HEK293 (cell line): ENCODE measurements around the gene GREM1.

Source experiments
- CTCF ChIA-PET: fragments of 350-600 bp; formaldehyde crosslinking; extraction: SDS; loops from one replicate; lab custom pipeline; 2021; ENCODE audit warnings: antibody characterized with exemption; lab: Yijun Ruan, JAX
- POLR2A ChIA-PET: fragments of 300-600 bp; formaldehyde crosslinking; extraction: SDS; loops from one replicate; lab custom pipeline; 2020; ENCODE audit warnings: antibody characterized with exemption, inconsistent platforms; lab: Yijun Ruan, JAX
- H3K27ac ChIP-seq: fragments of 200-500 bp; sonication (Bioruptor generic); 2 replicates; pipeline ENCODE4 v1.5.1; 2014; ENCODE audit warnings: low read depth, low read length, control low read depth, inconsistent platforms; ENCODE audit errors: extremely low read depth
- H3K36me3 ChIP-seq, 2 experiments: fragments of 200-500 bp in 1 of 2; sonication (Bioruptor generic) in 1 of 2; 1 replicate in 1 of 2; 2 replicates in 1 of 2; pipeline ENCODE4 v1.5.1; 2014 to 2017; ENCODE audit warnings: inconsistent platforms in 2 of 2, low read length in 2 of 2; ENCODE audit not compliant: control insufficient read depth in 2 of 2, insufficient read depth in 1 of 2
- H3K4me1 ChIP-seq: fragments of 200-500 bp; sonication (Bioruptor generic); 2 replicates; pipeline ENCODE4 v1.5.1; 2014; ENCODE audit warnings: mild to moderate bottlenecking, low read length, inconsistent platforms; ENCODE audit not compliant: control insufficient read depth, insufficient read depth
- H3K4me3 ChIP-seq: 2 replicates; pipeline ENCODE4 v1.5.1; 2011; ENCODE audit warnings: low read depth, mild to moderate bottlenecking, control low read depth, low read length, moderate library complexity
- H3K9me3 ChIP-seq: fragments of 200-500 bp; sonication (Bioruptor generic); 2 replicates; pipeline ENCODE4 v1.5.1; 2014; ENCODE audit warnings: low read depth, low read length, inconsistent platforms; ENCODE audit not compliant: control insufficient read depth, insufficient read depth
- EGR2 ChIP-seq: fragments of 450-650 bp; formaldehyde crosslinking; IDR thresholded peaks from 2 replicates; pipeline ENCODE4 v1.5.1; 2016; ENCODE audit warnings: low read depth, missing biosample characterization, missing genetic modification characterization
- ELK4 ChIP-seq: IDR thresholded peaks from 2 replicates; pipeline ENCODE4 v1.6.1; 2011; ENCODE audit warnings: mild to moderate bottlenecking, low read depth, low read length, borderline replicate concordance
- PRDM10 ChIP-seq: fragments of 450-650 bp; formaldehyde crosslinking; IDR thresholded peaks from 2 replicates; pipeline ENCODE4 v1.5.1; 2016; ENCODE audit warnings: missing biosample characterization, missing genetic modification characterization
- SP2 ChIP-seq: fragments of 450-650 bp; formaldehyde crosslinking; IDR thresholded peaks from 2 replicates; pipeline ENCODE4 v1.5.1; 2016; ENCODE audit warnings: missing biosample characterization, missing genetic modification characterization
- YY1 ChIP-seq: fragments of 450-650 bp; formaldehyde crosslinking; IDR thresholded peaks from 2 replicates; pipeline ENCODE4 v1.5.1; 2018; ENCODE audit warnings: missing biosample characterization, missing genetic modification characterization
- ZNF16 ChIP-seq: fragments of 450-650 bp; formaldehyde crosslinking; IDR thresholded peaks from 2 replicates; pipeline ENCODE4 v1.5.1; 2016; ENCODE audit warnings: low read depth, missing biosample characterization, missing genetic modification characterization
- ZNF292 ChIP-seq: fragments of 450-650 bp; formaldehyde crosslinking; IDR thresholded peaks from 2 replicates; pipeline ENCODE4 v1.5.1; 2016; ENCODE audit warnings: low read depth, missing biosample characterization, missing genetic modification characterization, borderline replicate concordance
- ZNF560 ChIP-seq: fragments of 450-650 bp; formaldehyde crosslinking; IDR thresholded peaks from 2 replicates; pipeline ENCODE4 v1.5.1; 2017; ENCODE audit warnings: missing biosample characterization, missing genetic modification characterization, borderline replicate concordance
- ZNF600 ChIP-seq: fragments of 450-650 bp; formaldehyde crosslinking; IDR thresholded peaks from 2 replicates; pipeline ENCODE4 v1.5.1; 2016; ENCODE audit warnings: missing biosample characterization, missing genetic modification characterization
- ZNF629 ChIP-seq: fragments of 450-650 bp; formaldehyde crosslinking; IDR thresholded peaks from 2 replicates; pipeline ENCODE4 v1.5.1; 2017; ENCODE audit warnings: missing biosample characterization, missing genetic modification characterization
- ZNF664 ChIP-seq: fragments of 450-650 bp; formaldehyde crosslinking; IDR thresholded peaks from 2 replicates; pipeline ENCODE4 v1.5.1; 2016; ENCODE audit warnings: missing biosample characterization, missing genetic modification characterization
- ZSCAN30 ChIP-seq: fragments of 450-650 bp; IDR thresholded peaks from 2 replicates; pipeline ENCODE4 v1.5.1; 2018; ENCODE audit warnings: missing biosample characterization, mild to moderate bottlenecking, missing genetic modification characterization, moderate library complexity
- TF ChIP-seq, protein P1 (sequence below): fragments of 450-650 bp; formaldehyde crosslinking; IDR thresholded peaks from 2 replicates; pipeline ENCODE4 v1.5.1; 2016; ENCODE audit warnings: missing biosample characterization, missing genetic modification characterization
- TF ChIP-seq, protein P2 (sequence below): fragments of 450-650 bp; formaldehyde crosslinking; IDR thresholded peaks from 2 replicates; pipeline ENCODE4 v1.5.1; 2016; ENCODE audit warnings: missing biosample characterization, missing genetic modification characterization, borderline replicate concordance
- TF ChIP-seq, protein P3 (sequence below): fragments of 450-650 bp; formaldehyde crosslinking; IDR thresholded peaks from 2 replicates; pipeline ENCODE4 v1.5.1; 2017; ENCODE audit warnings: missing biosample characterization, mild to moderate bottlenecking, missing genetic modification characterization, moderate library complexity

The GREM1 gene

DNA sequence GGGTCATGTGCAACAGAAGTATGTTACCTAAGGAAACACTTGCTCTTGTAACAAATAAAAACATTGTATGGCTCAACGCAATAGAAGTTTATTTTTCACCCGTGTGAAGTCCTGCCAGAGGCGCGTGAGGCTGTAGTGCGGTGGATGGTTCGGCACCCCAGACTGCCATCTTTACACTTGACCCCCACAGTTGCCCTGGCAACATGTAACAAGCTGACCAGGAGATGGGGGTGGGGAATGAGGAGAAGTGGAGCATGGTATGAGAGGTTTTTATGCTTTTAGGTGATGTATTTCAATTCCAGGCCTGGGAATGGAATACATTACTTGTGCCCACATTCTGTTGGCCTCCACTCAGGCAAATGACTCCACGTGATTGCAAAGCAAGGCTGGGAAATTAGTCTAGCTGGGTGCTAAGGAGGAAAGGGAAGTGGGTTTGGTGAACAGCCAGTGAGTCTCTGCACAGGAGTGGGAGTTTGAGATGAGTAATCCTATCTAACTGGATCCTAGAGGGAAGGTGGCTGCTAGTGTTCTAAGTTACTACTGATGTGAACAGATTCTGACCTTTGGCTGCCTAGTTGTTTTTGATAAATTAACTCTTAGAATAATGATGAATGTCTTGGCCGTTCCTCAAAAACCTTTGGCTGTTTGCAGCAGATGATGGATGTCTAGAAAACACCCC is 33.8 kb upstream of the GREM1 start:
- Histone ChIP-seq H3K9me3 (no peaks in the 10 kb centered on the region), H3K4me3 (no peak overlapping the region), H3K27ac (no peak overlapping the region), H3K4me1 (no peaks in the 10 kb centered on the region), H3K36me3 (no peaks in the 10 kb centered on the region)
- ChIA-PET CTCF (interaction anchor here (2.2 kb wide), 1 partner anchor 22 kb away, joined by 7 read pairs; no protein-coding TSS in a partner anchor), POLR2A (no interaction called here)
- TF ChIP-seq PRDM10 (peak; percentile 53), ZNF16 (no peak)

- POLR2A ChIA-PET, result no interaction called here
- no peaks in the 10 kb centered on the region for H3K36me3 ChIP-seq
- H3K4me1 ChIP-seq, result 0 out of 2 replicates have a peak, but pooled peaks cover 2% of the 10 kb centered on the region
- no peaks in the 10 kb centered on the region for H3K9me3 ChIP-seq
- no peak overlapping the region for H3K27ac ChIP-seq
- CTCF ChIA-PET, result no interaction called here
- H3K4me3 ChIP-seq, result no peak overlapping the region
- TF ChIP-seq ZNF560 (no peak), ZNF292 (no peak), ELK4 (no peak), ZNF664 (tag by site-specific recombination) (no peak), EGR2 (no peak), SP2 (tag by site-specific recombination) (no peak), ZNF629 (tag by site-specific recombination) (no peak), ZSCAN30 (no peak), YY1 (no peak), ZNF600 (no peak)
- TF ChIP-seq, protein P1, sequence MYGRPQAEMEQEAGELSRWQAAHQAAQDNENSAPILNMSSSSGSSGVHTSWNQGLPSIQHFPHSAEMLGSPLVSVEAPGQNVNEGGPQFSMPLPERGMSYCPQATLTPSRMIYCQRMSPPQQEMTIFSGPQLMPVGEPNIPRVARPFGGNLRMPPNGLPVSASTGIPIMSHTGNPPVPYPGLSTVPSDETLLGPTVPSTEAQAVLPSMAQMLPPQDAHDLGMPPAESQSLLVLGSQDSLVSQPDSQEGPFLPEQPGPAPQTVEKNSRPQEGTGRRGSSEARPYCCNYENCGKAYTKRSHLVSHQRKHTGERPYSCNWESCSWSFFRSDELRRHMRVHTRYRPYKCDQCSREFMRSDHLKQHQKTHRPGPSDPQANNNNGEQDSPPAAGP (tag by site-specific recombination), result no peak
- TF ChIP-seq, protein P2, sequence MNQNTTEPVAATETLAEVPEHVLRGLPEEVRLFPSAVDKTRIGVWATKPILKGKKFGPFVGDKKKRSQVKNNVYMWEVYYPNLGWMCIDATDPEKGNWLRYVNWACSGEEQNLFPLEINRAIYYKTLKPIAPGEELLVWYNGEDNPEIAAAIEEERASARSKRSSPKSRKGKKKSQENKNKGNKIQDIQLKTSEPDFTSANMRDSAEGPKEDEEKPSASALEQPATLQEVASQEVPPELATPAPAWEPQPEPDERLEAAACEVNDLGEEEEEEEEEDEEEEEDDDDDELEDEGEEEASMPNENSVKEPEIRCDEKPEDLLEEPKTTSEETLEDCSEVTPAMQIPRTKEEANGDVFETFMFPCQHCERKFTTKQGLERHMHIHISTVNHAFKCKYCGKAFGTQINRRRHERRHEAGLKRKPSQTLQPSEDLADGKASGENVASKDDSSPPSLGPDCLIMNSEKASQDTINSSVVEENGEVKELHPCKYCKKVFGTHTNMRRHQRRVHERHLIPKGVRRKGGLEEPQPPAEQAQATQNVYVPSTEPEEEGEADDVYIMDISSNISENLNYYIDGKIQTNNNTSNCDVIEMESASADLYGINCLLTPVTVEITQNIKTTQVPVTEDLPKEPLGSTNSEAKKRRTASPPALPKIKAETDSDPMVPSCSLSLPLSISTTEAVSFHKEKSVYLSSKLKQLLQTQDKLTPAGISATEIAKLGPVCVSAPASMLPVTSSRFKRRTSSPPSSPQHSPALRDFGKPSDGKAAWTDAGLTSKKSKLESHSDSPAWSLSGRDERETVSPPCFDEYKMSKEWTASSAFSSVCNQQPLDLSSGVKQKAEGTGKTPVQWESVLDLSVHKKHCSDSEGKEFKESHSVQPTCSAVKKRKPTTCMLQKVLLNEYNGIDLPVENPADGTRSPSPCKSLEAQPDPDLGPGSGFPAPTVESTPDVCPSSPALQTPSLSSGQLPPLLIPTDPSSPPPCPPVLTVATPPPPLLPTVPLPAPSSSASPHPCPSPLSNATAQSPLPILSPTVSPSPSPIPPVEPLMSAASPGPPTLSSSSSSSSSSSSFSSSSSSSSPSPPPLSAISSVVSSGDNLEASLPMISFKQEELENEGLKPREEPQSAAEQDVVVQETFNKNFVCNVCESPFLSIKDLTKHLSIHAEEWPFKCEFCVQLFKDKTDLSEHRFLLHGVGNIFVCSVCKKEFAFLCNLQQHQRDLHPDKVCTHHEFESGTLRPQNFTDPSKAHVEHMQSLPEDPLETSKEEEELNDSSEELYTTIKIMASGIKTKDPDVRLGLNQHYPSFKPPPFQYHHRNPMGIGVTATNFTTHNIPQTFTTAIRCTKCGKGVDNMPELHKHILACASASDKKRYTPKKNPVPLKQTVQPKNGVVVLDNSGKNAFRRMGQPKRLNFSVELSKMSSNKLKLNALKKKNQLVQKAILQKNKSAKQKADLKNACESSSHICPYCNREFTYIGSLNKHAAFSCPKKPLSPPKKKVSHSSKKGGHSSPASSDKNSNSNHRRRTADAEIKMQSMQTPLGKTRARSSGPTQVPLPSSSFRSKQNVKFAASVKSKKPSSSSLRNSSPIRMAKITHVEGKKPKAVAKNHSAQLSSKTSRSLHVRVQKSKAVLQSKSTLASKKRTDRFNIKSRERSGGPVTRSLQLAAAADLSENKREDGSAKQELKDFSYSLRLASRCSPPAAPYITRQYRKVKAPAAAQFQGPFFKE (tag by site-specific recombination), result no peak
- TF ChIP-seq, protein P3, sequence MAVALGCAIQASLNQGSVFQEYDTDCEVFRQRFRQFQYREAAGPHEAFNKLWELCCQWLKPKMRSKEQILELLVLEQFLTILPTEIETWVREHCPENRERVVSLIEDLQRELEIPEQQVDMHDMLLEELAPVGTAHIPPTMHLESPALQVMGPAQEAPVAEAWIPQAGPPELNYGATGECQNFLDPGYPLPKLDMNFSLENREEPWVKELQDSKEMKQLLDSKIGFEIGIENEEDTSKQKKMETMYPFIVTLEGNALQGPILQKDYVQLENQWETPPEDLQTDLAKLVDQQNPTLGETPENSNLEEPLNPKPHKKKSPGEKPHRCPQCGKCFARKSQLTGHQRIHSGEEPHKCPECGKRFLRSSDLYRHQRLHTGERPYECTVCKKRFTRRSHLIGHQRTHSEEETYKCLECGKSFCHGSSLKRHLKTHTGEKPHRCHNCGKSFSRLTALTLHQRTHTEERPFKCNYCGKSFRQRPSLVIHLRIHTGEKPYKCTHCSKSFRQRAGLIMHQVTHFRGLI, result no peak
- TF ChIP-seq, all 188 proteins: peak for 0
Observed at GRCh38 chr15:32685576-32685975, 32.2 kb upstream of the GREM1 start.
